HEK293T (cell line): ENCODE measurements around the gene GABBR2.

ENCODE experiments used
- FOXA1 ChIP-seq: fragments of 450-650 bp; IDR thresholded peaks from 2 replicates; pipeline ENCODE4 v1.6.1; 2016; ENCODE audit warnings: mild to moderate bottlenecking
- FOXK2 ChIP-seq: fragments of 450-650 bp; IDR thresholded peaks from 2 replicates; pipeline ENCODE4 v1.6.1; 2016; ENCODE audit warnings: mild to moderate bottlenecking
- L3MBTL2 ChIP-seq: fragments of 450-650 bp; conservative IDR thresholded peaks from 2 replicates; pipeline ENCODE4 v1.6.1; 2016; ENCODE audit warnings: mild to moderate bottlenecking
- TARDBP ChIP-seq: fragments of 450-650 bp; IDR thresholded peaks from 2 replicates; pipeline ENCODE4 v1.6.1; 2016
- TF ChIP-seq, protein P1 (sequence below): fragments of 450-650 bp; IDR thresholded peaks from 2 replicates; pipeline ENCODE4 v1.6.1; 2016

DNA sequence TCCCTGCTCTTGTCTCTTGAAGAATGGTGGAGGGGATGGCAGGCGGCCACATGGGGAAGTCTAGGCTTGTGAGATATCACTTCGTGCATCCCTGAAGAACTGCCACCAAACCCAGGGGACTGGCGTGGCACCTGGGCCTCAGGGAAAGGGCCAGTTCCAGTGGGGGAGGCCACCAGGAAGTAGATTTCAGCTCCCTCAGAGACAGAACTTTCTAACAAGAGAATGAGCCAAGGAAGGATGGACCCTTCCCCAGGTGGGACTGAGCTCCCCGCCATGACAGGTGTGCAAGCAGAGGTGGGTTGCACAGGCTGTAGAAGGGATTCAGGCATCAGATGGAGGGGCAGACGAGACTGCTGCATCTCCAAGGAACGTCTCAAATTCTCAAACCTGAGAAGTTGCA is 193.9 kb downstream of the GABBR2 start:
- TF ChIP-seq, protein P1, sequence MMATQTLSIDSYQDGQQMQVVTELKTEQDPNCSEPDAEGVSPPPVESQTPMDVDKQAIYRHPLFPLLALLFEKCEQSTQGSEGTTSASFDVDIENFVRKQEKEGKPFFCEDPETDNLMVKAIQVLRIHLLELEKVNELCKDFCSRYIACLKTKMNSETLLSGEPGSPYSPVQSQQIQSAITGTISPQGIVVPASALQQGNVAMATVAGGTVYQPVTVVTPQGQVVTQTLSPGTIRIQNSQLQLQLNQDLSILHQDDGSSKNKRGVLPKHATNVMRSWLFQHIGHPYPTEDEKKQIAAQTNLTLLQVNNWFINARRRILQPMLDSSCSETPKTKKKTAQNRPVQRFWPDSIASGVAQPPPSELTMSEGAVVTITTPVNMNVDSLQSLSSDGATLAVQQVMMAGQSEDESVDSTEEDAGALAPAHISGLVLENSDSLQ = no peak
- TF ChIP-seq FOXA1 (no peak), FOXK2 (no peak), TARDBP (no peak), L3MBTL2 (no peak)
